ENCODE results near the gene PKP3. TPM values are rescaled to one million over a fixed set of nuclear protein-coding genes. Genes with fewer than 3 reads are reported as not detected.

Gene PKP3
- total and polyA plus RNA-seq, 2 donors (not counting 1 experiment from before 2014, with no cell fraction given) = 0.78 TPM; not detected in 1

GRCh38 chr11:429931-430456, 36.0 kb downstream of the PKP3 start:
- whole genome bisulfite sequencing (ENCODE audit: insufficient coverage) = 90% methylated on average over 24 of the region's 25 CpGs
- Histone ChIP-seq H3K36me3 (replicated peaks in 1 of 2; ENCODE audit: control extremely low read depth in 1 of 2, control insufficient read depth in 1 of 2, extremely low read depth in 1 of 2, insufficient read depth in 2 of 2, low read length in 1 of 2) (no peaks in the 10 kb centered on the region), H3K9ac (ENCODE audit: low read length) (no peak overlapping the region), H3K27ac (ENCODE audit: low read length in 2 of 2) (no peak overlapping the region), H3K4me1 (ENCODE audit: control insufficient read depth in 2 of 2, insufficient read depth in 2 of 2, low read length in 2 of 2) (no peaks in the 10 kb centered on the region), H4K20me1 (ENCODE audit: control insufficient read depth, insufficient read depth, low read length, poor library complexity, severe bottlenecking) (no peaks in the 10 kb centered on the region), H3K4me3 (ENCODE audit: control extremely low read depth in 1 of 5, extremely low read depth in 1 of 5, insufficient read depth in 1 of 5, low read depth in 2 of 5, low read length in 4 of 5) (no peak overlapping the region), H3K79me2 (ENCODE audit: control insufficient read depth, insufficient read depth, low read length) (no peaks in the 10 kb centered on the region), H3K27me3 (replicated peaks in 1 of 4; ENCODE audit: control extremely low read depth in 1 of 4, control insufficient read depth in 3 of 4, insufficient read depth in 4 of 4, low read length in 3 of 4) (no peaks in the 10 kb centered on the region), H3K4me2 (replicated peaks; ENCODE audit: low read depth, low read length, poor library complexity, severe bottlenecking) (no peak overlapping the region), H2AFZ (ENCODE audit: insufficient read depth, low read depth, low read length, poor library complexity, severe bottlenecking) (no peak overlapping the region), H3K9me3 (ENCODE audit: control extremely low read depth in 1 of 3, control insufficient read depth in 2 of 3, insufficient read depth in 1 of 3, low read length in 2 of 3) (peaks cover 0 to 6% (median 0%) of the 10 kb centered on the region in 3 donors)
- DNase-seq (no peak), ATAC-seq (ENCODE audit: low read depth) (no peak)
- no peaks in the 10 kb centered on the region for H3K9me3 Mint-ChIP-seq (ENCODE audit: insufficient read depth)
- intact Hi-C loops (cut with micrococcal nuclease) = no loop called here
- H3K4me3 Mint-ChIP-seq = no peak overlapping the region
- TF ChIP-seq EZH2 (IDR thresholded peaks at IDR 0.05; ENCODE audit: borderline replicate concordance, insufficient read depth, low read depth, low read length, poor library complexity, severe bottlenecking) = no peak
- TF ChIP-seq CTCF (IDR thresholded peaks at IDR 0.05) = no peak
- no peaks in the 10 kb centered on the region for H3K27me3 Mint-ChIP-seq
- H3K27ac Mint-ChIP-seq = no peak overlapping the region
- POLR2A ChIA-PET = no interaction called here
- CTCF ChIA-PET = no interaction called here
- no peaks in the 10 kb centered on the region for H3K4me1 Mint-ChIP-seq

GRCh38 chr11:431921-432320, 37.9 kb downstream of the PKP3 start:
- no peaks in the 10 kb centered on the region for H3K9me3 Mint-ChIP-seq (ENCODE audit: insufficient read depth)
- H4K20me1 ChIP-seq (ENCODE audit: control insufficient read depth, insufficient read depth, low read length, poor library complexity, severe bottlenecking) = no peaks in the 10 kb centered on the region
- no peak overlapping the region for H3K27ac ChIP-seq (ENCODE audit: low read length in 2 of 2)
- no peak for ATAC-seq (ENCODE audit: low read depth)
- H3K27me3 Mint-ChIP-seq = no peaks in the 10 kb centered on the region
- DNase-seq = no peak
- no peak overlapping the region for H3K4me3 Mint-ChIP-seq
- no peak overlapping the region for H3K9ac ChIP-seq (ENCODE audit: low read length)
- H3K4me3 ChIP-seq (ENCODE audit: control extremely low read depth in 1 of 5, extremely low read depth in 1 of 5, insufficient read depth in 1 of 5, low read depth in 2 of 5, low read length in 4 of 5) = no peak overlapping the region
- no peaks in the 10 kb centered on the region for H3K36me3 ChIP-seq (replicated peaks in 1 of 2; ENCODE audit: control extremely low read depth in 1 of 2, control insufficient read depth in 1 of 2, extremely low read depth in 1 of 2, insufficient read depth in 2 of 2, low read length in 1 of 2)
- H3K4me1 Mint-ChIP-seq = no peaks in the 10 kb centered on the region
- no peak overlapping the region for H3K27ac Mint-ChIP-seq
- ChIA-PET CTCF (no interaction called here), POLR2A (no interaction called here)
- H3K4me1 ChIP-seq (ENCODE audit: control insufficient read depth in 2 of 2, insufficient read depth in 2 of 2, low read length in 2 of 2) = no peaks in the 10 kb centered on the region
- no peak overlapping the region for H3K4me2 ChIP-seq (replicated peaks; ENCODE audit: low read depth, low read length, poor library complexity, severe bottlenecking)
- H3K9me3 ChIP-seq (ENCODE audit: control extremely low read depth in 1 of 3, control insufficient read depth in 2 of 3, insufficient read depth in 1 of 3, low read length in 2 of 3) = no peaks in the 10 kb centered on the region
- intact Hi-C loops (cut with micrococcal nuclease) = no loop called here
- no peaks in the 10 kb centered on the region for H3K27me3 ChIP-seq (replicated peaks in 1 of 4; ENCODE audit: control extremely low read depth in 1 of 4, control insufficient read depth in 3 of 4, insufficient read depth in 4 of 4, low read length in 3 of 4)
- H3K79me2 ChIP-seq (ENCODE audit: control insufficient read depth, insufficient read depth, low read length) = no peaks in the 10 kb centered on the region
- 97% methylated on average over 13 of the region's 13 CpGs for WGBS (ENCODE audit: insufficient coverage)
- H2AFZ ChIP-seq (ENCODE audit: insufficient read depth, low read depth, low read length, poor library complexity, severe bottlenecking) = no peak overlapping the region
- no peak for TF ChIP-seq CTCF (IDR thresholded peaks at IDR 0.05)
- TF ChIP-seq EZH2 (IDR thresholded peaks at IDR 0.05; ENCODE audit: borderline replicate concordance, insufficient read depth, low read depth, low read length, poor library complexity, severe bottlenecking) = no peak
